ENCODE measurements around the gene TBCD.
A peak's percentile ranks its signal among the peaks of the same experiment; 100 is the strongest.

TBCD gene

GRCh38 chr17:82823004-82823403 is 71.1 kb downstream of the TBCD start:
- DNase-seq (ENCODE audit: extremely low read depth, low read depth), result no peak
- TF ChIP-seq, protein P1, sequence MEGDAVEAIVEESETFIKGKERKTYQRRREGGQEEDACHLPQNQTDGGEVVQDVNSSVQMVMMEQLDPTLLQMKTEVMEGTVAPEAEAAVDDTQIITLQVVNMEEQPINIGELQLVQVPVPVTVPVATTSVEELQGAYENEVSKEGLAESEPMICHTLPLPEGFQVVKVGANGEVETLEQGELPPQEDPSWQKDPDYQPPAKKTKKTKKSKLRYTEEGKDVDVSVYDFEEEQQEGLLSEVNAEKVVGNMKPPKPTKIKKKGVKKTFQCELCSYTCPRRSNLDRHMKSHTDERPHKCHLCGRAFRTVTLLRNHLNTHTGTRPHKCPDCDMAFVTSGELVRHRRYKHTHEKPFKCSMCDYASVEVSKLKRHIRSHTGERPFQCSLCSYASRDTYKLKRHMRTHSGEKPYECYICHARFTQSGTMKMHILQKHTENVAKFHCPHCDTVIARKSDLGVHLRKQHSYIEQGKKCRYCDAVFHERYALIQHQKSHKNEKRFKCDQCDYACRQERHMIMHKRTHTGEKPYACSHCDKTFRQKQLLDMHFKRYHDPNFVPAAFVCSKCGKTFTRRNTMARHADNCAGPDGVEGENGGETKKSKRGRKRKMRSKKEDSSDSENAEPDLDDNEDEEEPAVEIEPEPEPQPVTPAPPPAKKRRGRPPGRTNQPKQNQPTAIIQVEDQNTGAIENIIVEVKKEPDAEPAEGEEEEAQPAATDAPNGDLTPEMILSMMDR (IDR thresholded peaks at IDR 0.05; ENCODE audit: low read depth, low read length), result peak; percentile 7

- DNase-seq (ENCODE audit: extremely low read depth, low read depth), result no peak
- TF ChIP-seq, protein P1 (IDR thresholded peaks at IDR 0.05; ENCODE audit: low read depth, low read length), result no peak
Measured at GRCh38 chr17:82825540-82826124, 73.8 kb downstream of the TBCD start.

- no peak for DNase-seq (ENCODE audit: extremely low read depth, low read depth)
- TF ChIP-seq, protein P1 (IDR thresholded peaks at IDR 0.05; ENCODE audit: low read depth, low read length), result no peak
Measured at GRCh38 chr17:82826211-82826610, 74.3 kb downstream of the TBCD start.

DNA sequence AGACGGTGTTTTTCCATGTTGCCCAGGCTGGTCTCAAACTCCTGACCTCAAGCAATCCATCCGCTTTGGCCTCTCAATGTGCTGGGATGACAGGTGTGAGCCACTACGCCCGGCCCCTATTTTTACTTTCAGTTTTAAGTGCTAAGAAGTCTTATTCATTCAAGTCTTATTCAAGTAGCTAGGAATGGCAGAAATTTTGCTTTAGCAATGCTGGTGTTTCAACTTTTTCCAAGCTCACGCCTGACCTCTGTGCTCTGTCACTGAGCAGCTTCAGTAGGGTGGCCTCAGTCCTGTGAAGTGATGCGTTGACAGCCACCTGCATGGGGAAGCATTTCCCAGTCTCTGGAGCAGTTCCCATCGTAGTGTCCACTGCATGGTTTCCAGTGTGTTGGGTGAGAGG is 75.1 kb downstream of the TBCD start:
- no peak for DNase-seq (ENCODE audit: extremely low read depth, low read depth)

GRCh38 chr17:82828875-82829487 is 77.1 kb downstream of the TBCD start:
- TF ChIP-seq, protein P1 (IDR thresholded peaks at IDR 0.05; ENCODE audit: low read depth, low read length), result no peak
- no peak for DNase-seq (ENCODE audit: extremely low read depth, low read depth)

More for the DNA sequence above, 75.1 kb downstream of the TBCD start:
- TF ChIP-seq, protein P1 (IDR thresholded peaks at IDR 0.05; ENCODE audit: low read depth, low read length), result no peak

- TF ChIP-seq, protein P1 (IDR thresholded peaks at IDR 0.05; ENCODE audit: low read depth, low read length), result no peak
- no peak for DNase-seq (ENCODE audit: extremely low read depth, low read depth)
Measured at GRCh38 chr17:82830249-82830661, 78.4 kb downstream of the TBCD start.

- TF ChIP-seq, protein P1 (IDR thresholded peaks at IDR 0.05; ENCODE audit: low read depth, low read length), result no peak
- DNase-seq (ENCODE audit: extremely low read depth, low read depth), result no peak
Measured at GRCh38 chr17:82831041-82831817, 79.4 kb downstream of the TBCD start.

Data from AG09319 (cell line).